Pancreas (tissue), 10 donors: Measurements from ENCODE around the gene SPECC1L. TPM values are rescaled to one million over a fixed set of nuclear protein-coding genes. Genes with fewer than 3 reads are reported as not detected.

ENCODE experiments used
- ATAC-seq, 4 donors: fragments of 200-7000 bp; cut with Tn5 transposase; one replicate each; pipeline versions ENCODE4 v1.8.0 to v1.9.1; 2020; ENCODE audit warnings: mild to moderate bottlenecking in 4 of 4, moderate library complexity in 4 of 4
- DNase-seq, 6 donors: peaks; one replicate each; pipeline ENCODE4 v3.0.0-alpha.2; 2020
- FAIRE-seq: peaks from 2 replicates; lab custom pipeline; 2012; peaks lifted over from hg19 to GRCh38; lab: Jason Lieb, UNC
- H3K27ac ChIP-seq, 4 donors: fragments of 200-600 bp; sonication (generic); 1 replicate in 3 of 4; 2 replicates in 1 of 4; pipeline versions ENCODE4 v1.5.0 to v1.8.0; 2020
- H3K27me3 ChIP-seq, 4 donors: fragments of 200-600 bp; one replicate each; pipeline ENCODE4 v1.8.0; 2021
- H3K36me3 ChIP-seq, 3 donors: fragments of 200-600 bp; sonication (generic) in 1 of 3; one replicate each; pipeline versions ENCODE4 v1.5.0 to v1.8.0; 2020 to 2021
- H3K4me1 ChIP-seq, 3 donors: fragments of 200-600 bp; one replicate each; pipeline ENCODE4 v1.8.0; 2021
- H3K4me3 ChIP-seq, 4 donors: fragments of 200-600 bp; sonication (generic) in 2 of 4; one replicate each; pipeline versions ENCODE4 v1.5.0 to v1.8.0; 2020 to 2021
- H3K9me3 ChIP-seq, 4 donors: fragments of 200-600 bp; one replicate each; pipeline ENCODE4 v1.8.0; 2021
- WGBS, 2 donors: extraction: QIAGEN DNeasy Blood & Tissue Kit; methylation state at CpG; one replicate each; pipeline ENCODE4 v1.1.7; 2013; 5-methylcytosine and 5-hydroxymethylcytosine counted together
- intact Hi-C, 3 donors: fragments of 100-400 bp; cut with DNase I; formaldehyde crosslinking; loops; one replicate each; pipeline versions ENCODE4 v1.11.1 to v1.14.2; 2022
- polyA plus RNA-seq, 2 donors: library from polyadenylated mRNA; stranded (reverse); fragments of 200-250 nt; gene quantifications; one replicate each; pipeline ENCODE4 v1.2.3, GENCODE V29; 2013
- total RNA-seq, 6 donors: library from RNA; stranded (reverse); fragmentation: NEBNext Ultra II Directional in 4 of 6; extraction: Animal tissue kit (Norgen Biotek cat#: 25700) in 4 of 6; gene quantifications; one replicate each; pipeline versions ENCODE4 v1.2.1 to v1.2.4, GENCODE V29; 2021 to 2023
- TF ChIP-seq, protein P1 (sequence below), 4 donors: fragments of 200-600 bp; sonication (generic) in 3 of 4; IDR thresholded peaks; one replicate each; pipeline versions ENCODE4 v1.5.0 to v1.8.0; 2021; ENCODE audit warnings: antibody characterized with exemption in 4 of 4
- donor health status: healthy with polysubstance abuse.
- donor health status: DM: no; HTN: no; CAD: no; lungs with moderate emphysema.
- donor health status: DM: no; HTN: no; CAD: no.
- donor health status: control.
- donor health status: control.
- donor health status: Bipolar disorder and iron deficiency.
- donor health status: DM: yes; HTN: yes; CAD: no.
- donor health status: DM: no; HTN: no; CAD: no.
- donor health status: DM: no; HTN: no; CAD: no.
- donor health status: DM: yes; HTN: yes; CAD: no.

SPECC1L gene
- total and polyA plus RNA-seq, 8 donors: 8.6 to 36.3 (median 26.5) TPM

DNA sequence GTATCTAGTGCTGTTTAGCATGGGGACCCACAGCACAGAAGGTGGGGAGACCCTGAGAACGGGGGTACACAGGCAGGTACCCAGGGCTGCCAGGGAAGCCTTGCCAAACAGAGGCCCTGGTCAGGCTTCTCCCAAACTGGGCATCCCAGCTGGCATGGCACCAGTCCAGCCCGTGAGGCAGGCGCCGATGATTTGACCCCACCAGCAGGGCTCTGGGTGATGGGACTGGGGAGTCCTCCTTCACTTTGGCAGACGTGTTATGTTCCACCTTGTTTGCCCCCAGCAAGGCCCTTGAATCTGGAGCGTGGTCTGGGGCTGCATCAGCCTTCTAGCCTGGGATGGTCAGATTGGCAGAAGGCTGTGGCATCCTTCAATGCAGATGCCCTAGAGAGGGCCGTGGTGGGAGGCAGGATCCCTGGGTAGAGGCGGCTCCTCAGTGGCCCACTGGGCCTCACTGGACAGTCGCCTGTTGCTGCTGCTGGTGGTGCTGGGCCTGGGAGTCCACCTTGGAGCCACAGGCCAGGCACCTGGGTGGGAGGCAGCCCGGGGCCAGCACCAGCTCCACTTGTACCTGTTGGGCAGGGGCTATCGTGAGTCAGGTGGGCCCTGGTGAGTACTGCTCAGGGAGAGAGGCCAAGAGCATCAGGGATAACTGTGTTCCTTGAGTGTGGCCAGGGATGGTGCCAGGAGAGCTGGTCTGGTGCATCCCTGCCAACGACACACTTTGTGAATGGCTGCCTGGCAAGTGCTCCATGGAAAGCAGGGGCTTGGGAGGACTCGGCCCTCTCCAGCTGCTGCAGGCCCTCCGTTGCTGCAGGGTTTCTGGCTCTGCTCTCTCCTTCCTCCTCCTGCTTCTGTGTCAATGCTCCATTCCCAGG, 160.0 kb downstream of the SPECC1L start:
- WGBS, 2 donors: 89 to 91% methylated on average over 14 of the region's 14 CpGs
- DNase-seq (peak in 2 of 6 donors; percentile 49 to 62), FAIRE-seq (no peak), ATAC-seq (no peak)
- intact Hi-C loops: no loop called here
- H3K9me3 ChIP-seq: no peaks in the 10 kb centered on the region
- no peaks in the 10 kb centered on the region for H3K4me1 ChIP-seq
- H3K36me3 ChIP-seq: no peaks in the 10 kb centered on the region
- no peak overlapping the region for H3K27ac ChIP-seq
- H3K4me3 ChIP-seq: no peak overlapping the region
- H3K27me3 ChIP-seq: no peaks in the 10 kb centered on the region
- TF ChIP-seq, protein P1, sequence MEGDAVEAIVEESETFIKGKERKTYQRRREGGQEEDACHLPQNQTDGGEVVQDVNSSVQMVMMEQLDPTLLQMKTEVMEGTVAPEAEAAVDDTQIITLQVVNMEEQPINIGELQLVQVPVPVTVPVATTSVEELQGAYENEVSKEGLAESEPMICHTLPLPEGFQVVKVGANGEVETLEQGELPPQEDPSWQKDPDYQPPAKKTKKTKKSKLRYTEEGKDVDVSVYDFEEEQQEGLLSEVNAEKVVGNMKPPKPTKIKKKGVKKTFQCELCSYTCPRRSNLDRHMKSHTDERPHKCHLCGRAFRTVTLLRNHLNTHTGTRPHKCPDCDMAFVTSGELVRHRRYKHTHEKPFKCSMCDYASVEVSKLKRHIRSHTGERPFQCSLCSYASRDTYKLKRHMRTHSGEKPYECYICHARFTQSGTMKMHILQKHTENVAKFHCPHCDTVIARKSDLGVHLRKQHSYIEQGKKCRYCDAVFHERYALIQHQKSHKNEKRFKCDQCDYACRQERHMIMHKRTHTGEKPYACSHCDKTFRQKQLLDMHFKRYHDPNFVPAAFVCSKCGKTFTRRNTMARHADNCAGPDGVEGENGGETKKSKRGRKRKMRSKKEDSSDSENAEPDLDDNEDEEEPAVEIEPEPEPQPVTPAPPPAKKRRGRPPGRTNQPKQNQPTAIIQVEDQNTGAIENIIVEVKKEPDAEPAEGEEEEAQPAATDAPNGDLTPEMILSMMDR (IDR thresholded peaks at IDR 0.05): no peak

DNA sequence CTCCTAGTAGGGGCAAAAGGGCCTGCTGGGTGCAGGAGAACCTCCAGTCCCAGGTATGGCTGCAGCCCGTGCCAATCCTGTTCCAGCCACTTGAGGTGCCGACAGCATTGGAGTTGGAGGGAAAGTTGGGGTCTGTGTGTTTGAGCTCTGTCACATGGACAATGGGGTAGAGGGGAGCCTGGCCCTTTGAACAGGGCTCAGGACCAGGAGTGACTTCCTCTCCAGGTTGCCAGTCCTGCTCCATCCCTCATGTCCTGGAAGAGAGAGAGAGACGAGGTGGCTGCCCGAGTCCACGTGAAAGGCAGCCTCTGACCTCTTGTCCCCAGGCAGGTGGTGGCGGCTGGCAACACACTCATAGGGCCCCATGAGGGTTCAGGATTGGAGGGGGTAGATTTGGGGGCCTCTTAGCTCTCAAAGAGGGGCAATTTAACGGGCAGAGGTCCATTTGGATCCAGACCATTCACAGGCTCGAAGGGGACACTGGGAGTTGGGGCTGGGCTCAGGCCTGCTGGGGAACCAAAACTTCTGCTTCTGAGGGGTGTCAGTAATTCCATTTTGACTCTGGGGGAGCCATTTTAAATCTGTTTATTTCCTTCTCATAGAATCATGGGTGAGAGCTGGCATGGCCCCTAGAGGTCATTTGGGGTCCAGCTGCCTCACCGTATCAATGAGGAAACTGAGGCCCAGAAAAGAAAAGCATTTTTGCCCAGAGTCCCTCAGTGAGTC, 160.8 kb downstream of the SPECC1L start:
- H3K4me1 ChIP-seq: no peaks in the 10 kb centered on the region
- ATAC-seq: no peak
- WGBS, 2 donors: 85% methylated on average over 9 of the region's 9 CpGs
- H3K4me3 ChIP-seq: no peak overlapping the region
- FAIRE-seq: no peak
- TF ChIP-seq, protein P1 (IDR thresholded peaks at IDR 0.05): no peak
- peak in 1 of 6 donors; percentile 37 for DNase-seq
- H3K27ac ChIP-seq: no peak overlapping the region
- no peaks in the 10 kb centered on the region for H3K9me3 ChIP-seq
- H3K36me3 ChIP-seq: no peaks in the 10 kb centered on the region
- H3K27me3 ChIP-seq: no peaks in the 10 kb centered on the region
- intact Hi-C loops: no loop called here

DNA sequence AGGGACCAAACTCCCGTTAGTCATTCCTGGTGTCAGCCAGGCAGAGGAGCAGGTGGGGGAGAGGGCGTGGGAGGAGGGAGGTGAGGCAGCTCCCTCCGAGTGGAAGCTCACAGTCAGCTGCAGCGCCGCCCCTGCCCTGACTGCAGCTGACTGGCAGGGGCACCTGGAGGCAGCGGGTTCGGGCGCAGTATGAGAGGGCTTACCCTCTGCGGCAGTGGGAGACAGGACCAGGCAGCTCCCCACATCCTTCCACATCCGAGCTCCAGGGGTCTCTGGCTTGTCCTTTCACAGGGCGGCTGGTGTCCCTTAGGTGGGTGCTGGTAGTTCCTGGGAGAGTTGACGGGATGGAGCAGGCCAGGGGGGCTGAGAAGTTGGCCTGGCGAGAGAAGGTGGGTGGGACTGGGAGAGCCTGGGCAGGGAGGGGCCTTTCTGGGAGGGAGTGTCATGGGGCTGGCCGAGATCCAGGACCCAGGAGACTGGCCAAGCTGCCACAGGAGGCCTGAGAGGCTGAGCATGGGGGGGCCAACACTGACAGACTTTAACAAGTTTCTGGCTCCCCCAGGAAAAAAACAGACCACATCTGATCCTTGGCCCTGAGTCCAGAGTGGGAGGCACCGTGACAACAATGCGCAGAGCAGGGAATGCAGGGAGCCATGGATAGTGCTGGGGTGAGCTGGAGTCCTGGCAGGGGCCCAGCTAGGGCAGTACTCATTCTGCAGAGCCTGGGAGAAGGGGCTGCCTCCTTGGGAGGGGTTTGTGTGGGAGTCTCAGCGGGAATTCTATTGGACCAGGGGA, 161.6 kb downstream of the SPECC1L start:
- Histone ChIP-seq H3K36me3 (no peaks in the 10 kb centered on the region), H3K9me3 (no peaks in the 10 kb centered on the region), H3K27me3 (no peaks in the 10 kb centered on the region), H3K4me3 (no peak overlapping the region), H3K27ac (no peak overlapping the region), H3K4me1 (no peaks in the 10 kb centered on the region)
- FAIRE-seq (no peak), DNase-seq (peak in 3 of 6 donors; percentile 61 to 81 (median 61)), ATAC-seq (peak; percentile 13 to 48 (median 43))
- intact Hi-C loops: no loop called here
- TF ChIP-seq, protein P1 (IDR thresholded peaks at IDR 0.05): no peak
- 69 to 70% methylated on average over 17 of the region's 17 CpGs for WGBS, 2 donors

DNA sequence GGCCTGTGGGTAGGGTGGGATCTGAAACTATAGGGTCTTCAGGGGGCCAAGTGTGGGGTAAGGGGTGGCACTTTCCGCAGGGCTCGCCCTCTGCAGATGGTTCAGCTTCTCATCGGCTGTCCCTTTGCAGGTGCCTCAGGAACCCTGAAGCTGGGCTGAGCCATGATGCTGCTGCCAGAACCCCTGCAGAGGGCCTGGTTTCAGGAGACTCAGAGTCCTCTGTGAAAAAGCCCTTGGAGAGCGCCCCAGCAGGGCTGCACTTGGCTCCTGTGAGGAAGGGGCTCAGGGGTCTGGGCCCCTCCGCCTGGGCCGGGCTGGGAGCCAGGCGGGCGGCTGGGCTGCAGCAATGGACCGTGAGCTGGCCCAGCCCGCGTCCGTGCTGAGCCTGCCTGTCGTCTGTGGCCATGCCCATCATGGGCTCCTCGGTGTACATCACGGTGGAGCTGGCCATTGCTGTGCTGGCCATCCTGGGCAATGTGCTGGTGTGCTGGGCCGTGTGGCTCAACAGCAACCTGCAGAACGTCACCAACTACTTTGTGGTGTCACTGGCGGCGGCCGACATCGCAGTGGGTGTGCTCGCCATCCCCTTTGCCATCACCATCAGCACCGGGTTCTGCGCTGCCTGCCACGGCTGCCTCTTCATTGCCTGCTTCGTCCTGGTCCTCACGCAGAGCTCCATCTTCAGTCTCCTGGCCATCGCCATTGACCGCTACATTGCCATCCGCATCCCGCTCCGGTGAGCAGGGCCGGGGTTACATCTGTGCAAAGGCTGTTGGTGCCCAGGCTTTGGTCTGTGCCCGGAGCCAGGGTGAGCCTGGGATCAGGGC, 162.6 kb downstream of the SPECC1L start:
- FAIRE-seq: no peak
- Histone ChIP-seq H3K4me3 (no peak overlapping the region), H3K27me3 (no peaks in the 10 kb centered on the region), H3K4me1 (no peaks in the 10 kb centered on the region), H3K36me3 (no peaks in the 10 kb centered on the region), H3K9me3 (no peaks in the 10 kb centered on the region), H3K27ac (peak overlapping the region in 1 of 4 donors; percentile 42)
- peak in 2 of 6 donors; percentile 49 to 60 for DNase-seq
- 90 to 94% methylated on average over 34 of the region's 34 CpGs for WGBS, 2 donors
- intact Hi-C loops: no loop called here
- TF ChIP-seq, protein P1 (IDR thresholded peaks at IDR 0.05): no peak
- ATAC-seq: no peak
